ENCODE measurements around the gene MPL.

MPL gene

GRCh38 chr1:43337588-43337987, at the start of gene MPL:
Gene MPL (plus strand): TSS chr1:43337818. CDS start chr1:43337849, 31 bp downstream.
- H3K4me1 Mint-ChIP-seq (ENCODE audit: low read depth): no peaks in the 10 kb centered on the region
- H3K9me3 Mint-ChIP-seq: no peaks in the 10 kb centered on the region
- H3K4me3 Mint-ChIP-seq: no peak within 1 kb of the TSS
- no peaks in the 10 kb centered on the region for H3K27me3 Mint-ChIP-seq
- no peak for DNase-seq
- no peaks in the 10 kb centered on the region for H3K36me3 Mint-ChIP-seq (ENCODE audit: low read depth)
- no peak within 1 kb of the TSS for H3K27ac Mint-ChIP-seq

GRCh38 chr1:43288058-43288784, 49.4 kb upstream of the MPL start:
- Mint-ChIP-seq H3K9me3 (no peaks in the 10 kb centered on the region), H3K4me1 (ENCODE audit: low read depth) (no peaks in the 10 kb centered on the region), H3K27ac (no peak overlapping the region), H3K4me3 (no peak overlapping the region), H3K27me3 (no peaks in the 10 kb centered on the region), H3K36me3 (ENCODE audit: low read depth) (no peaks in the 10 kb centered on the region)
- DNase-seq: no peak

GRCh38 chr1:43288785-43289706, 48.6 kb upstream of the MPL start:
- no peaks in the 10 kb centered on the region for H3K36me3 Mint-ChIP-seq (ENCODE audit: low read depth)

GRCh38 chr1:43292216-43292615, 45.4 kb upstream of the MPL start:
- Mint-ChIP-seq H3K36me3 (ENCODE audit: low read depth) (no peaks in the 10 kb centered on the region), H3K4me3 (no peak overlapping the region), H3K9me3 (no peaks in the 10 kb centered on the region), H3K4me1 (ENCODE audit: low read depth) (peaks cover 22% of the 10 kb centered on the region), H3K27me3 (no peaks in the 10 kb centered on the region), H3K27ac (no peak overlapping the region)
- DNase-seq: no peak

More at GRCh38 chr1:43288785-43289706, 48.6 kb upstream of the MPL start:
- H3K9me3 Mint-ChIP-seq: no peaks in the 10 kb centered on the region
- no peak for DNase-seq
- no peak overlapping the region for H3K4me3 Mint-ChIP-seq
- no peaks in the 10 kb centered on the region for H3K27me3 Mint-ChIP-seq
- H3K27ac Mint-ChIP-seq: no peak overlapping the region
- no peaks in the 10 kb centered on the region for H3K4me1 Mint-ChIP-seq (ENCODE audit: low read depth)

GRCh38 chr1:43292679-43293078, 44.9 kb upstream of the MPL start:
- Mint-ChIP-seq H3K9me3 (no peaks in the 10 kb centered on the region), H3K27me3 (no peaks in the 10 kb centered on the region), H3K4me3 (no peak overlapping the region), H3K36me3 (ENCODE audit: low read depth) (no peaks in the 10 kb centered on the region), H3K4me1 (ENCODE audit: low read depth) (peaks cover 22% of the 10 kb centered on the region), H3K27ac (no peak overlapping the region)
- DNase-seq: no peak

- no peak overlapping the region for H3K27ac Mint-ChIP-seq
These were observed 44.4 kb upstream of the MPL start for GRCh38 chr1:43293176-43293575.

GRCh38 chr1:43293896-43294760, 43.5 kb upstream of the MPL start:
- Mint-ChIP-seq H3K36me3 (ENCODE audit: low read depth) (no peaks in the 10 kb centered on the region), H3K4me1 (ENCODE audit: low read depth) (peaks cover 22% of the 10 kb centered on the region), H3K4me3 (no peak overlapping the region), H3K27ac (no peak overlapping the region), H3K9me3 (no peaks in the 10 kb centered on the region), H3K27me3 (no peaks in the 10 kb centered on the region)
- no peak for DNase-seq

More at GRCh38 chr1:43293176-43293575, 44.4 kb upstream of the MPL start:
- Mint-ChIP-seq H3K27me3 (no peaks in the 10 kb centered on the region), H3K4me3 (no peak overlapping the region), H3K9me3 (no peaks in the 10 kb centered on the region), H3K4me1 (ENCODE audit: low read depth) (peaks cover 22% of the 10 kb centered on the region), H3K36me3 (ENCODE audit: low read depth) (no peaks in the 10 kb centered on the region)
- no peak for DNase-seq

GRCh38 chr1:43294761-43295160, 42.9 kb upstream of the MPL start:
- H3K9me3 Mint-ChIP-seq: no peaks in the 10 kb centered on the region
- no peaks in the 10 kb centered on the region for H3K27me3 Mint-ChIP-seq
- no peak for DNase-seq
- H3K4me3 Mint-ChIP-seq: no peak overlapping the region
- peak overlapping the region; percentile 37 for H3K27ac Mint-ChIP-seq
- H3K36me3 Mint-ChIP-seq (ENCODE audit: low read depth): no peaks in the 10 kb centered on the region
- H3K4me1 Mint-ChIP-seq (ENCODE audit: low read depth): peaks cover 22% of the 10 kb centered on the region

- Mint-ChIP-seq H3K36me3 (ENCODE audit: low read depth) (no peaks in the 10 kb centered on the region), H3K9me3 (no peaks in the 10 kb centered on the region), H3K27ac (peak overlapping the region; percentile 79), H3K27me3 (no peaks in the 10 kb centered on the region), H3K4me1 (ENCODE audit: low read depth) (peaks cover 22% of the 10 kb centered on the region), H3K4me3 (no peak overlapping the region)
- DNase-seq: no peak
These were observed 41.4 kb upstream of the MPL start for GRCh38 chr1:43296207-43296606.

- Mint-ChIP-seq H3K36me3 (ENCODE audit: low read depth) (no peaks in the 10 kb centered on the region), H3K4me3 (no peak overlapping the region), H3K27me3 (no peaks in the 10 kb centered on the region), H3K27ac (no peak overlapping the region), H3K4me1 (ENCODE audit: low read depth) (peaks cover 22% of the 10 kb centered on the region), H3K9me3 (no peaks in the 10 kb centered on the region)
- DNase-seq: no peak
These were observed 39.6 kb upstream of the MPL start for GRCh38 chr1:43298055-43298454.

- no peak for DNase-seq
- Mint-ChIP-seq H3K36me3 (ENCODE audit: low read depth) (no peaks in the 10 kb centered on the region), H3K27me3 (no peaks in the 10 kb centered on the region), H3K9me3 (no peaks in the 10 kb centered on the region), H3K4me3 (no peak overlapping the region), H3K4me1 (ENCODE audit: low read depth) (peaks cover 22% of the 10 kb centered on the region), H3K27ac (no peak overlapping the region)
These were observed 38.5 kb upstream of the MPL start for GRCh38 chr1:43299101-43299500.

GRCh38 chr1:43300378-43301094, 37.1 kb upstream of the MPL start, which contains the start of gene TIE1:
Gene TIE1 (plus strand): TSS chr1:43300982. CDS start chr1:43301072, 90 bp downstream.
- H3K27me3 Mint-ChIP-seq: no peaks in the 10 kb centered on the region
- H3K27ac Mint-ChIP-seq: no peak within 1 kb of the TSS
- H3K36me3 Mint-ChIP-seq (ENCODE audit: low read depth): no peaks in the 10 kb centered on the region
- peaks cover 12% of the 10 kb centered on the region for H3K4me1 Mint-ChIP-seq (ENCODE audit: low read depth)
- H3K9me3 Mint-ChIP-seq: no peaks in the 10 kb centered on the region
- H3K4me3 Mint-ChIP-seq: no peak within 1 kb of the TSS
- DNase-seq: no peak

- DNase-seq: no peak
- Mint-ChIP-seq H3K4me3 (no peak overlapping the region), H3K27me3 (no peaks in the 10 kb centered on the region), H3K27ac (no peak overlapping the region), H3K9me3 (no peaks in the 10 kb centered on the region), H3K36me3 (ENCODE audit: low read depth) (no peaks in the 10 kb centered on the region), H3K4me1 (ENCODE audit: low read depth) (no peaks in the 10 kb centered on the region)
These were observed 35.4 kb upstream of the MPL start for GRCh38 chr1:43302201-43302600.
